Body of pancreas (tissue), 4 donors: ENCODE results near the gene SLC9A8. TPM values are rescaled to one million over a fixed set of nuclear protein-coding genes. Genes with fewer than 3 reads are reported as not detected.
"Not testable (repeated sequence)": the region's sequence is repeated elsewhere in the genome, so short reads cannot be mapped to it uniquely, and the experiment has no call there.

ENCODE experiments used
- ATAC-seq: fragments of 150-250 bp; one replicate; pipeline ENCODE4 v1.9.1; 2016
- DNase-seq, 4 donors: peaks; one replicate each; pipeline ENCODE4 v3.0.0-alpha.2; 2019
- H3K27ac ChIP-seq, 4 donors: fragments of 200-600 bp; sonication (generic); 1 replicate in 3 of 4; 2 replicates in 1 of 4; pipeline versions ENCODE4 v1.5.1 to v1.6.1; 2016 to 2019; ENCODE audit warnings: mild to moderate bottlenecking in 1 of 4, mixed read lengths in 1 of 4, moderate library complexity in 1 of 4
- H3K27me3 ChIP-seq, 2 donors: fragments of 200-600 bp; sonication (generic); one replicate each; pipeline ENCODE4 v1.6.0; 2016; ENCODE audit warnings: mild to moderate bottlenecking in 1 of 2
- H3K36me3 ChIP-seq, 2 donors: fragments of 200-600 bp; sonication (generic); replicated peaks in 1 of 2; 2 replicates each; pipeline ENCODE4 v1.5.1; 2016; ENCODE audit warnings: low read depth in 2 of 2; ENCODE audit not compliant: insufficient read depth in 1 of 2
- H3K4me1 ChIP-seq: fragments of 200-600 bp; sonication (generic); one replicate; pipeline ENCODE4 v1.6.0; 2016
- H3K4me3 ChIP-seq, 2 donors: fragments of 200-600 bp; sonication (generic); 1 replicate in 1 of 2; 2 replicates in 1 of 2; pipeline ENCODE4 v1.5.1; 2016 to 2019
- H3K9me3 ChIP-seq, 3 donors: fragments of 200-600 bp; sonication (generic); 1 replicate in 2 of 3; 2 replicates in 1 of 3; pipeline ENCODE4 v1.5.1; 2016
- CTCF ChIP-seq, 7 experiments: fragments of 450-650 bp in 4 of 7; fragments of 200-600 bp in 3 of 7; sonication (generic) in 3 of 7; IDR thresholded peaks; one replicate each; pipeline ENCODE4 v1.5.1; 2016 to 2019; ENCODE audit warnings: antibody characterized with exemption in 7 of 7
- POLR2A ChIP-seq, 3 donors: fragments of 450-650 bp; IDR thresholded peaks; one replicate each; pipeline ENCODE4 v1.6.1; 2016; ENCODE audit warnings: antibody characterized with exemption in 3 of 3, mild to moderate bottlenecking in 2 of 3
- WGBS, 2 donors: methylation state at CpG; one replicate each; pipeline ENCODE4 v1.1.5; 2017; 5-methylcytosine and 5-hydroxymethylcytosine counted together
- intact Hi-C: fragments of 100-400 bp; cut with DNase I; formaldehyde crosslinking; loops from one replicate; pipeline ENCODE4 v1.15.1; 2023
- total RNA-seq, 2 donors: library from RNA; depleted of rRNA; stranded (reverse); fragments of >200 nt; gene quantifications; one replicate each; pipeline ENCODE4 v1.1.0, GENCODE V29; 2016

Gene SLC9A8
- total RNA-seq, 2 donors from 2014 or later = 5.9 to 11.2 TPM

- 89 to 92% methylated on average over 2 of the region's 2 CpGs for WGBS, 2 donors
- DNase-seq (no peak), ATAC-seq (no peak)
- Histone ChIP-seq H3K9me3 (no peaks in the 10 kb centered on the region), H3K27me3 (no peaks in the 10 kb centered on the region), H3K36me3 (no peaks in the 10 kb centered on the region), H3K4me3 (no peak overlapping the region), H3K27ac (no peak overlapping the region), H3K4me1 (no peaks in the 10 kb centered on the region)
- intact Hi-C loops = no loop called here
- TF ChIP-seq POLR2A (IDR thresholded peaks at IDR 0.05) (no peak), CTCF (IDR thresholded peaks at IDR 0.05) (no peak)
Observed at GRCh38 chr20:49858076-49858585, 45.5 kb downstream of the SLC9A8 start.

GRCh38 chr20:49859011-49859410 is 46.4 kb downstream of the SLC9A8 start:
- ATAC-seq (no peak), DNase-seq (no peak)
- no peak overlapping the region for H3K4me3 ChIP-seq
- TF ChIP-seq CTCF (IDR thresholded peaks at IDR 0.05) (no peak), POLR2A (IDR thresholded peaks at IDR 0.05) (no peak)
- intact Hi-C loops = no loop called here
- no peaks in the 10 kb centered on the region for H3K4me1 ChIP-seq
- WGBS, 2 donors = 78 to 88% methylated on average over 6 of the region's 6 CpGs
- no peak overlapping the region for H3K27ac ChIP-seq
- H3K27me3 ChIP-seq = no peaks in the 10 kb centered on the region
- no peaks in the 10 kb centered on the region for H3K36me3 ChIP-seq
- H3K9me3 ChIP-seq = no peaks in the 10 kb centered on the region

GRCh38 chr20:49859807-49860206 is 47.2 kb downstream of the SLC9A8 start:
- no peaks in the 10 kb centered on the region for H3K27me3 ChIP-seq
- DNase-seq (no peak), ATAC-seq (no peak)
- TF ChIP-seq CTCF (IDR thresholded peaks at IDR 0.05) = no peak
- TF ChIP-seq POLR2A (IDR thresholded peaks at IDR 0.05) = no peak
- no peaks in the 10 kb centered on the region for H3K4me1 ChIP-seq
- H3K27ac ChIP-seq = no peak overlapping the region
- H3K4me3 ChIP-seq = no peak overlapping the region
- no peaks in the 10 kb centered on the region for H3K9me3 ChIP-seq
- H3K36me3 ChIP-seq = peaks cover 0 to 3% of the 10 kb centered on the region in 2 donors
- intact Hi-C loops = no loop called here

- H3K36me3 ChIP-seq, H3K4me3 ChIP-seq, intact Hi-C loops, DNase-seq, H3K27me3 ChIP-seq, H3K4me1 ChIP-seq, H3K27ac ChIP-seq, ATAC-seq, H3K9me3 ChIP-seq: not testable (repeated sequence)
- WGBS, 2 donors = 87 to 97% methylated on average over 3 of the region's 3 CpGs
Observed at GRCh38 chr20:49861232-49861631, 48.6 kb downstream of the SLC9A8 start.

GRCh38 chr20:49862607-49863200 is 50.1 kb downstream of the SLC9A8 start:
- ATAC-seq (no peak), DNase-seq (no peak)
- Histone ChIP-seq H3K4me1 (no peaks in the 10 kb centered on the region), H3K27me3 (no peaks in the 10 kb centered on the region), H3K4me3 (no peak overlapping the region), H3K9me3 (no peaks in the 10 kb centered on the region), H3K27ac (no peak overlapping the region), H3K36me3 (peaks cover 0 to 7% of the 10 kb centered on the region in 2 donors)
- TF ChIP-seq CTCF (IDR thresholded peaks at IDR 0.05) = no peak
- no peak for TF ChIP-seq POLR2A (IDR thresholded peaks at IDR 0.05)
- 83 to 84% methylated on average over 6 of the region's 6 CpGs for WGBS, 2 donors
- intact Hi-C loops = no loop called here
